GM19324 (cell line): ENCODE data around the gene COL12A1.

Source experiments
- ATAC-seq: cut with Tn5 transposase; IDR thresholded peaks from one replicate; pipeline ENCODE4 v1.9.1; 2021; ENCODE audit warnings: mild to moderate bottlenecking, moderate library complexity; ENCODE audit not compliant: unreplicated experiment, low FRiP score

The COL12A1 gene

GRCh38 chr6:75076009-75076408, 129.8 kb downstream of the COL12A1 start:
- ATAC-seq = no peak

- ATAC-seq = no peak
Observed at GRCh38 chr6:75070244-75070643, 135.6 kb downstream of the COL12A1 start.

GRCh38 chr6:75065523-75065922, 140.3 kb downstream of the COL12A1 start:
- no peak for ATAC-seq

GRCh38 chr6:75052491-75052890, 153.4 kb downstream of the COL12A1 start:
- no peak for ATAC-seq

- no peak for ATAC-seq
Observed at GRCh38 chr6:75049308-75049707, 156.5 kb downstream of the COL12A1 start.

- ATAC-seq = no peak
Observed at GRCh38 chr6:75044846-75045245, 161.0 kb downstream of the COL12A1 start.

- ATAC-seq = no peak
Observed at GRCh38 chr6:75041381-75041780, 164.5 kb downstream of the COL12A1 start.
